Measurements from ENCODE around the gene KCNQ5. TPM values are rescaled to one million over a fixed set of nuclear protein-coding genes. Genes with fewer than 3 reads are reported as not detected.

KCNQ5 gene
- total and polyA plus RNA-seq, 2 of the 8 experiments (the other 6 are each of a cell fraction or from before 2014, with no cell fraction given) = 0.83 to 1.2 TPM

GRCh38 chr6:72653026-72653425, 31.2 kb downstream of the KCNQ5 start:
- Histone ChIP-seq H3K27me3 (replicated peaks in 1 of 4; ENCODE audit: control insufficient read depth in 3 of 4, extremely low read depth in 1 of 4, insufficient read depth in 3 of 4, low read length in 3 of 4) (no peaks in the 10 kb centered on the region), H2AK5ac (ENCODE audit: low read depth, low read length) (no peak overlapping the region), H3K18ac (ENCODE audit: extremely low read depth, low read length) (no peak overlapping the region), H3K4me3 (ENCODE audit: extremely low read depth in 1 of 4, insufficient read depth in 2 of 4, low read depth in 3 of 4, low read length in 4 of 4) (no peak overlapping the region), H3K27ac (ENCODE audit: low read depth, low read length) (no peak overlapping the region), H2BK20ac (ENCODE audit: low read length) (no peak overlapping the region), H3K4me1 (replicated peaks in 1 of 4; ENCODE audit: control insufficient read depth in 3 of 4, insufficient read depth in 4 of 4, low read length in 3 of 4) (no peaks in the 10 kb centered on the region; a peak in 1 of 7 replicates), H2BK5ac (ENCODE audit: low read depth, low read length) (no peak overlapping the region), H4K91ac (replicated peaks; ENCODE audit: insufficient read length, low read length) (no peak overlapping the region), H3K23me2 (ENCODE audit: low read depth, low read length) (no peaks in the 10 kb centered on the region; the same call in 1 of the 2 replicates), H2BK120ac (replicated peaks; ENCODE audit: low read depth, low read length) (no peak overlapping the region), H4K8ac (ENCODE audit: extremely low read depth, insufficient read depth, low read length) (no peak overlapping the region), H3K14ac (ENCODE audit: insufficient read length) (no peak overlapping the region), H3K4me2 (ENCODE audit: insufficient read depth in 1 of 2, low read depth in 2 of 2, low read length in 2 of 2) (no peak overlapping the region), H3K9ac (replicated peaks in 1 of 4; ENCODE audit: extremely low read depth in 1 of 4, low read depth in 3 of 4, low read length in 3 of 4) (no peak overlapping the region), H2AFZ (ENCODE audit: low read length) (no peak overlapping the region), H4K20me1 (replicated peaks in 1 of 2; ENCODE audit: control insufficient read depth in 1 of 2, insufficient read depth in 2 of 2, low read length in 2 of 2) (no peaks in the 10 kb centered on the region), H4K5ac (ENCODE audit: insufficient read length, low read depth, low read length) (no peak overlapping the region), H3K79me1 (ENCODE audit: low read depth, low read length) (no peaks in the 10 kb centered on the region), H3K23ac (ENCODE audit: insufficient read length) (no peak overlapping the region), H2BK15ac (ENCODE audit: low read length) (no peak overlapping the region), H3K56ac (replicated peaks; ENCODE audit: insufficient read length, low read depth, low read length) (no peak overlapping the region), H3K4ac (replicated peaks; ENCODE audit: insufficient read length, low read depth, low read length) (no peak overlapping the region), H2BK12ac (ENCODE audit: low read depth, low read length) (no peak overlapping the region), H3K9me3 (ENCODE audit: insufficient read depth in 2 of 2, low read depth in 1 of 2, low read length in 1 of 2) (no peaks in the 10 kb centered on the region), H3K36me3 (ENCODE audit: control insufficient read depth in 2 of 4, insufficient read depth in 4 of 4, low read length in 3 of 4) (no peaks in the 10 kb centered on the region), H3K79me2 (ENCODE audit: control insufficient read depth in 1 of 2, insufficient read depth in 2 of 2, low read length in 2 of 2) (no peaks in the 10 kb centered on the region)
- CTCF ChIA-PET (ENCODE audit: partially characterized antibody) = interaction anchor here (1.0 kb wide), 1 partner anchor 477 kb away, joined by 3 read pairs; no protein-coding TSS in a partner anchor
- POLR2A ChIA-PET (ENCODE audit: partially characterized antibody) = no interaction called here
- DNase-seq (ENCODE audit: low read depth in 1 of 2, low spot score in 2 of 2) (no peak), FAIRE-seq (no peak)
- 69% methylated on average over 1 of the region's 1 CpG; no CpG with 5 or more reads in 1 of the 2 experiments for WGBS, 2 experiments (ENCODE audit: extremely low coverage in 1 of 2, insufficient coverage in 1 of 2, insufficient read length in 1 of 2, insufficient replicate concordance in 2 of 2, low coverage in 1 of 2, low lambda C conversion rate in 2 of 2, missing lambda C conversion rate in 1 of 2)
- TF ChIP-seq BCL11A (IDR thresholded peaks at IDR 0.05; ENCODE audit: low read depth in 2 of 2, low read length in 2 of 2) (no peak), RXRA (IDR thresholded peaks at IDR 0.05; ENCODE audit: insufficient read depth, low read depth, low read length) (no peak), JUND (IDR thresholded peaks at IDR 0.05; ENCODE audit: low read length) (no peak), SIRT6 (IDR thresholded peaks at IDR 0.05; ENCODE audit: low read length) (no peak), SUZ12 (IDR thresholded peaks at IDR 0.05; ENCODE audit: low read length) (no peak), GTF2F1 (IDR thresholded peaks at IDR 0.05; ENCODE audit: borderline replicate concordance, low read depth, low read length) (no peak)

All from H1 (cell line).